HUES6 (cell line): ENCODE measurements around the gene MYB.

Experiments used
- H3K27ac ChIP-seq: 2 replicates; pipeline ENCODE4 v1.7.0; 2013; ENCODE audit warnings: low read depth, mild to moderate bottlenecking, low read length, inconsistent platforms
- H3K27me3 ChIP-seq: 2 replicates; pipeline ENCODE4 v1.6.1; 2013; ENCODE audit warnings: low read length; ENCODE audit not compliant: control insufficient read depth, insufficient read depth
- H3K36me3 ChIP-seq: 2 replicates; pipeline ENCODE4 v1.6.1; 2013; ENCODE audit warnings: low read length; ENCODE audit not compliant: control insufficient read depth, insufficient read depth
- H3K4me1 ChIP-seq: 2 replicates; pipeline ENCODE4 v1.6.1; 2013; ENCODE audit warnings: low read length; ENCODE audit not compliant: control insufficient read depth, insufficient read depth
- H3K4me3 ChIP-seq: 2 replicates; pipeline ENCODE4 v1.5.1; 2013; ENCODE audit warnings: low read depth, low read length
- H3K9ac ChIP-seq: one replicate; pipeline ENCODE4 v1.6.1; 2013; ENCODE audit warnings: mild to moderate bottlenecking, low read length
- H3K9me3 ChIP-seq: 2 replicates; pipeline ENCODE4 v1.6.1; 2013; ENCODE audit warnings: low read depth, low read length; ENCODE audit not compliant: control insufficient read depth, insufficient read depth

The MYB gene

DNA sequence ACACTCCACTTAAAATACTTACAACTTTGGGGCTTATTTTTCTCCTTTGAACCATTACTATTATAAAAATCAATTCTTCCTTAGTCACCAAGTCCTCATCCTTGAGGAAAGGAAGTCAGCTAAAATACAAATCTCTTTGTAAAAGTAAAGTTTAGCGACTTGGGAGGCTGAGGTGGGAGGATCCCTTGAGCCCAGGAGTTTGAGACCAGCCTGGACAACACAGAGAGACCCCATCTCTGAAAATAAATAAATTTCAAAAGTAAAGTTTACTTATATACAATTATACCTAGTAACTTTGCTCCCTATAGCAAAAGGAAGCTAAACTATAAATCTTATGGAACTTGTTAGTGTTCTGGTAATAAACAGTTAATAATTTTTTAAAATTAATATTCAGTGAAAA is 40.4 kb downstream of the MYB start:
- Histone ChIP-seq H3K4me3 (no peak overlapping the region), H3K9ac (no peak overlapping the region), H3K27ac (no peak overlapping the region), H3K36me3 (no peaks in the 10 kb centered on the region), H3K4me1 (peaks cover 3% of the 10 kb centered on the region; the same call in 1 of the 2 replicates), H3K27me3 (no peaks in the 10 kb centered on the region), H3K9me3 (no peaks in the 10 kb centered on the region)

DNA sequence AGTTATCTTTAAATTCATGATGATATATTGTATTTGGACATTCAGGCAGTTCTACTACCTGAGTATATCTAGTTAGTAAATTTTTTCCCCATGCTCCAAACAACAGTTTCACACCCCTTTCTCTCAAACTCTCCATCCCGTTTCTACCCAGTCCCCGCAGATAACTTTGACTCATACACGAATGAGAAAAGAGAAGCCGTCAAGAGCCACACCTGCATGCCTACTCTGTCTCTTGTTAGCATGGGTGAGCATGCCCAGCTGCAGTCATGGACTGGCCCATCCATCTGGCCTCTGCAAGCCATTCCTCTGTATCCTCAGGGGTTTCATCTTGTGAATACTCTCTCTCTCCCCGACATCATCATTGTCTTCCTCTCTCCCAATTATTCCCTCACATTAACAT is 41.5 kb downstream of the MYB start:
- Histone ChIP-seq H3K27ac (no peak overlapping the region), H3K4me3 (no peak overlapping the region), H3K9me3 (no peaks in the 10 kb centered on the region), H3K9ac (no peak overlapping the region), H3K36me3 (no peaks in the 10 kb centered on the region), H3K27me3 (no peaks in the 10 kb centered on the region), H3K4me1 (peaks cover 3% of the 10 kb centered on the region; the same call in 1 of the 2 replicates)

DNA sequence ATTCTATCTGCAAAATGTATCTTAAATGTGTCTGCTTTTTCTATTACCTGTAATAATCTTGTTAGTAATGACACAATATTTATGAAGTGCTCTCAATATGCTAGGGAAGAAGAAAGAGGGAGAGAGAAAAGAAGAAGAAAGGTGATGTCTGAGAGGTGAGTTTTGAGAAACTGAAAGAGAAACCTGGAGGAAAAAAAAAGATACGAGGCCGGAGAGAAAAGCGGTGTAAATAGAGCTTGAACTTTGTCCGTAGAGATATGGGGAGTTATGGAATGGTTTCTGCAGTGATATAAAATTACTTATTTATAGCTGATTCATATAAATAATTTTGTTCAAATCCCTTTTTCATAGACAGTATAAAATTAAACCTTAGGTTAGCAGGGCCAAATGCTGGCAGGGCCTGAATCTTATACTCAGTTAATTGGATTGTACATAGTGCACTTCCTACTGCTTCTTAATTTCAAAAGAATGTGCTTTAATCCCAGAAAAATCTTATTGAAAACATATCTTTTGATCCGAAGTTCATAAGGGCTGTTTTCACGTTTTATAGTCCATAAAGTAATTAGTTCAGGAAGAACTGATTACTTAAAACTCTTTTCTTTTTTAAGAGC is 43.0 kb downstream of the MYB start:
- no peaks in the 10 kb centered on the region for H3K27me3 ChIP-seq
- peaks cover 3% of the 10 kb centered on the region; the same call in 1 of the 2 replicates for H3K4me1 ChIP-seq
- H3K4me3 ChIP-seq, result no peak overlapping the region
- H3K27ac ChIP-seq, result no peak overlapping the region
- H3K9ac ChIP-seq, result no peak overlapping the region
- no peaks in the 10 kb centered on the region for H3K36me3 ChIP-seq
- H3K9me3 ChIP-seq, result no peaks in the 10 kb centered on the region

DNA sequence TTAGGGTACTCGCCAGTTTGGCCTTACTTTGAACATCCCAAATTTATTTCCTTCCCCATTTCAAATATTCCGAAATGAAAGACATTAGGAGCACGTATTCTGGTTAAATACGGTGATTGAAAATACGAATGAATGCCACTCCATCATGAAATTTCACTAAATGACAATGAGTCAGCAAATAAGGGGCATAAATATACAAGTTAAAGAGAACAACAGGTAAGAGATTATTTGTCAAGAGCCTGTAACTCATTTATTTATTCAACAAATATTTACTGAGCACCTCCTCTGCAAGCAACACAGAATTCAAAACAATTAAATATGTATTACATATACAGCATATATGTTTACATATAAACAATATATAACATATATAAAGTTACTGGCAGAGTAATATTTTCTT is 44.8 kb downstream of the MYB start:
- no peaks in the 10 kb centered on the region for H3K36me3 ChIP-seq
- no peaks in the 10 kb centered on the region for H3K27me3 ChIP-seq
- no peaks in the 10 kb centered on the region for H3K9me3 ChIP-seq
- peaks cover 3% of the 10 kb centered on the region for H3K4me1 ChIP-seq
- H3K27ac ChIP-seq, result no peak overlapping the region
- H3K9ac ChIP-seq, result no peak overlapping the region
- no peak overlapping the region for H3K4me3 ChIP-seq

DNA sequence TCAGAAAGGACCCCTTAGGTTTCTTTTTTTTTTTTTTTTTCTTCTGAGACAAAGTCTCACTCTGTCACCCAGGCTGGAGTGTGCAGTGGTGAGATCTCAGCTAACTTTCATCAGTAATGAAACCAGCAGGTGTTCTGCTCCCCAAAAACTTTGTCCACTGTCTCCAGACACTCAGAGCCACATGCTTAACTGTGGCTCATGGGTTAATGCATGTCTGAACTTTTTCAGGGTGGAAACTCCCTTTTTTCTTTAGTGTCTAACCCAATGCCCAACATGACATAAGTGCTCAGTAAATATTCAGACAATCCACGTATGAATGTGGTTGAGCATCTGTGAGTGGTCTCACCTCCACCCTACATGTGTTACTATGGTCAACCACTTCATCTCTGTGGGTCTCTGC is 45.4 kb downstream of the MYB start:
- H3K9ac ChIP-seq, result no peak overlapping the region

DNA sequence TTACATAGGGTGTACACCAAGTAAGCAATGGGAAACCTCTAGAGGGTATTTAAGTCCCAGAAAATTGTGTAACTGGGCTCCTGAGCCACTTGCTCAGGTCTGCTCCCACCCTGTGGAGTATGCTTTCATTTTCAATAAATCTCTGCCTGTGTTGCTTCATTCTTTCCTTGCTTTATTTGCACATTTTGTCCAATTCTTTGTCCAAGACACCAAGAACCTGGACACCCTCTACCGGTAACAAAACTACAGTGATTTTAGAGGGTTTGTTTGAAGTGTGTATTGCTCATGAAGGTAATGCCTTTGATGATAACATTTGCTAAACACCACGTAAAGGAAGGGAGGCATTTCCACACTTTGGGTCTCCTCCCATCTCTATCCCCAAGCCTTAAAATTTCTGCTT is 46.2 kb downstream of the MYB start:
- H3K9ac ChIP-seq, result no peak overlapping the region
- no peaks in the 10 kb centered on the region for H3K9me3 ChIP-seq
- no peaks in the 10 kb centered on the region for H3K36me3 ChIP-seq
- H3K4me1 ChIP-seq, result peaks cover 3% of the 10 kb centered on the region
- H3K27ac ChIP-seq, result no peak overlapping the region
- H3K27me3 ChIP-seq, result no peaks in the 10 kb centered on the region
- no peak overlapping the region for H3K4me3 ChIP-seq

More for the DNA sequence above, 45.4 kb downstream of the MYB start:
- Histone ChIP-seq H3K27me3 (no peaks in the 10 kb centered on the region), H3K36me3 (no peaks in the 10 kb centered on the region), H3K4me1 (peaks cover 3% of the 10 kb centered on the region), H3K4me3 (no peak overlapping the region), H3K9me3 (no peaks in the 10 kb centered on the region), H3K27ac (no peak overlapping the region)

DNA sequence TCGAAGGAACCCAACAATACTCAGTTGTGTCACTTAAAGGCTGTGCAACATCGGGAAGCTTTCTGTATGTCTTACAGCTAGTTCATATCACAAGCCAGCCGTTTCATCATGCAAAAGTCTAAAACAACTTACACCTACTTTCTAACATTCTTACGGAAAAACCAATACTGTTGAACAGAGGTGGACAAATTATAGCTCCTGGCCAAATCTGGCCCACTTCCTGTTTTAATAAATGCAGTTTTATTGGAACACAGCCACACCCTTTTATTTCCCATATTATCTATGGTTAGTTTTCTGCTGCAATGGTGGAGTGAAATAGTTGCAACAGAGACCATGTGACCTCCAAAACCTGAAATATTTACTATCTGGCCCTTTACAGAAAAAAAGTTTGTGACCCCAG is 46.6 kb downstream of the MYB start:
- H3K9ac ChIP-seq, result no peak overlapping the region
- H3K4me3 ChIP-seq, result no peak overlapping the region
- H3K9me3 ChIP-seq, result no peaks in the 10 kb centered on the region
- H3K36me3 ChIP-seq, result no peaks in the 10 kb centered on the region
- no peak overlapping the region for H3K27ac ChIP-seq
- H3K4me1 ChIP-seq, result peaks cover 3% of the 10 kb centered on the region
- no peaks in the 10 kb centered on the region for H3K27me3 ChIP-seq

DNA sequence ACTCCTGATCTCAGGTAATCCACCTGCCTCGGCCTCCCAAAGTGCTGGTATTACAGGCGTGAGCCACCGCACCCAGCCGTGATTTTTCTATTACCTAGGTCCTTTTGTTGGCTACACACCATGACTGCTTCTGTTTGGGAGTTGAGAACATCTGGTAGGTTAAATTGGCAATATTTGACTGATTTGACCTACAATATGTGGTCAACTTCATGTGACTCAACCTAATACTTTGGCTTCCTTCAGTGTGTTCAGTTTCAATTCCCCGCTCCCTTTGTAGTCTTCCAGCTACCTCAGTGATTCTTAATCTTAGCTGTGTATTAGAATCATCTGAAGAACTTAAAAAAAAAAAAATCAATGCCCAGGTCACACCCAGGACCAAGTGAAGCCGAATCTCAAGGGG is 47.4 kb downstream of the MYB start:
- Histone ChIP-seq H3K27ac (no peak overlapping the region), H3K9me3 (no peaks in the 10 kb centered on the region), H3K4me1 (peaks cover 3% of the 10 kb centered on the region)

DNA sequence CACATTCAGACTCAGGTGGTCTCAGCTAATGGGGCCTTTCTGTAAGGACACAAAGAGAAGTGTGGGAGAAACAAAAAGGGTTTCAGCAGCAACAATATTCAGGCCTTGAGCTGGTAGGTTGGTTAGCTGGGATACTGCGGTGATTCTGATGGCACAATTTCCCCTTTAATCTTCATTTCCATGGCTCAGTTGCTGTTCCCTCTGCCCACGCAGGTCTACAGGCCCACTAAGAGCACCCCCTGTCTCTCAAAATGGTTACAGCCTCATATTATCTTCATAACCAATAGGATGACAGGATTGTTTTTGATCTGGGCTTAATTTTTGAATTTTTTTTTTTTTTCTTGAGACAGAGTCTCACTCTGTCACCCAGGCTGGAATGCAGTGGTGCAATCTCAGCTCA is 48.9 kb downstream of the MYB start:
- Histone ChIP-seq H3K27me3 (no peaks in the 10 kb centered on the region), H3K9ac (no peak overlapping the region), H3K27ac (no peak overlapping the region), H3K4me3 (no peak overlapping the region), H3K4me1 (peaks cover 3% of the 10 kb centered on the region), H3K9me3 (no peaks in the 10 kb centered on the region), H3K36me3 (no peaks in the 10 kb centered on the region)

More for the DNA sequence above, 47.4 kb downstream of the MYB start:
- no peak overlapping the region for H3K4me3 ChIP-seq
- no peaks in the 10 kb centered on the region for H3K36me3 ChIP-seq
- no peaks in the 10 kb centered on the region for H3K27me3 ChIP-seq
- H3K9ac ChIP-seq, result no peak overlapping the region

DNA sequence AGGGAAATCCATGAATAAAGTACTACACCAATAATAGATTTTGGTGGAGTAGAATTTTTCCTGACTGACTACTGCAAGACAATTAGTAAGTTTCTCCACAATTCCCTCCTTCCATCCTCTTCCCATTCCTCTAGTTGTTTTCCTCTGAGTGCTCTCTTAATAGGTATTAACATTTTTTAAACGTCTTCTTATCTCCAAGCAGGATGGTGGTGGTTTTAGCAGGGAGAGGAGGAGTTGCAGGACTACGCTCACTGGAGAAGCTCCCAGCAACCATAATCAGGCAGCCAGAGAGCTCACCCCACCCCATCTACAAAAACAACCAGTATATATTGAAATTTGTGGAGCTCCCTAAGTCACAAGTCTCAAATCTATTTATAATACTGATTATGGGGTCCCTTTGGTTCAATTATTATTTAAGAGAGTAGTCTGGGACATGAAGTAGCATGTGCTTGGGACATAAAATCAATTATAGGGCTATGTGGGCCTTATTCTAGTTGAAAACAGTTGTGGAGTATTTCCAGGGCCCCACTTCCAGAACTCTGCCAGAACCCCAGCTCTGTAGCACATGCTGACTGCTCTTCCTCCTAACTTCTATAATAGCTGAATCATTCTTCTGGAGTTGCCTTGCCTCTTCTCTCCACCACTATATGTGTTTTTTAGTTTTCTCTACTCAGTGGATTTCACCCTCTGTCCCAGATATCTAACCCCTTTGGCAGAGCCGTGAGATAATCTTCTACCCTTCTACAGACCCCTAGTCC is 49.8 kb downstream of the MYB start:
- no peak overlapping the region for H3K9ac ChIP-seq

DNA sequence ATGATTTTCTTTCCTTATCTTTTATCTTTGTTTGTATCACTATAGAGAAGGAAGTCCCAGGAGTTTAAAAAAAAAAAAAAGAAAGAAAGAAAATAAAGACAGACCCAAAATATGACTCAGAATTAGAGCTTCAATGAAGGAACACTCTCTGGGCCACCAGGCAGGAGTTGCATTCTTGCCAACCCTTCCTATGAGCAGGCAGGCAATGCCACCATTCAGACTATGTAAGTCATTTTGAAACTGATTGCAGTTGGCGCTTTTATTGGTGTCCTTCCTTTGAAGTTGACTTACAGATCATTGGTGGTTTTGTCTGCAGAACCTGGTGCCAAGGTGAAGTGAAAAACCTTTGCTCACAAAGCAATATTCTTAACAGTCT is 50.3 kb downstream of the MYB start:
- Histone ChIP-seq H3K27me3 (no peaks in the 10 kb centered on the region), H3K9me3 (no peaks in the 10 kb centered on the region), H3K4me1 (no peaks in the 10 kb centered on the region; the same call in 1 of the 2 replicates), H3K4me3 (no peak overlapping the region), H3K36me3 (no peaks in the 10 kb centered on the region), H3K27ac (no peak overlapping the region), H3K9ac (no peak overlapping the region)

More for the DNA sequence above, 49.8 kb downstream of the MYB start:
- no peaks in the 10 kb centered on the region for H3K36me3 ChIP-seq
- no peaks in the 10 kb centered on the region for H3K27me3 ChIP-seq
- H3K4me3 ChIP-seq, result no peak overlapping the region
- H3K9me3 ChIP-seq, result no peaks in the 10 kb centered on the region
- H3K27ac ChIP-seq, result no peak overlapping the region
- no peaks in the 10 kb centered on the region; the same call in 1 of the 2 replicates for H3K4me1 ChIP-seq
